Lower leg skin (tissue), 4 donors: Measurements from ENCODE around the gene HIPK2. TPM values are rescaled to one million over a fixed set of nuclear protein-coding genes. Genes with fewer than 3 reads are reported as not detected.

Experiments used
- DNase-seq, 2 donors: peaks; one replicate each; pipeline ENCODE4 v3.0.0-alpha.2; 2019; ENCODE audit warnings: low spot score in 2 of 2
- H3K4me3 ChIP-seq: fragments of 200-600 bp; sonication (generic); 2 replicates; pipeline ENCODE4 v1.5.1; 2017; ENCODE audit warnings: mild to moderate bottlenecking, low read depth; ENCODE audit not compliant: poor library complexity, severe bottlenecking
- CTCF ChIP-seq, 3 donors: fragments of 450-650 bp; IDR thresholded peaks; one replicate each; pipeline ENCODE4 v1.5.1; 2016; ENCODE audit warnings: antibody characterized with exemption in 3 of 3, mild to moderate bottlenecking in 3 of 3, moderate library complexity in 2 of 3
- POLR2A ChIP-seq, 2 donors: fragments of 450-650 bp; IDR thresholded peaks; one replicate each; pipeline ENCODE4 v1.6.1; 2016 to 2017; ENCODE audit warnings: antibody characterized with exemption in 2 of 2, mild to moderate bottlenecking in 1 of 2, moderate library complexity in 1 of 2
- WGBS, 2 donors: methylation state at CpG; one replicate each; pipeline ENCODE4 v1.1.5; 2018; 5-methylcytosine and 5-hydroxymethylcytosine counted together
- intact Hi-C: fragments of 100-400 bp; cut with DNase I; formaldehyde crosslinking; loops from one replicate; pipeline ENCODE4 v1.15.0; 2023; ENCODE audit warnings: low total_unique reads
- total RNA-seq, 4 donors: library from RNA; depleted of rRNA; stranded (reverse); fragments of >200 nt; gene quantifications; one replicate each; pipeline ENCODE4 v1.1.0, GENCODE V29; 2016

The HIPK2 gene
- total RNA-seq, 4 donors from 2014 or later, result 4.5 to 14.9 (median 10.4) TPM

DNA sequence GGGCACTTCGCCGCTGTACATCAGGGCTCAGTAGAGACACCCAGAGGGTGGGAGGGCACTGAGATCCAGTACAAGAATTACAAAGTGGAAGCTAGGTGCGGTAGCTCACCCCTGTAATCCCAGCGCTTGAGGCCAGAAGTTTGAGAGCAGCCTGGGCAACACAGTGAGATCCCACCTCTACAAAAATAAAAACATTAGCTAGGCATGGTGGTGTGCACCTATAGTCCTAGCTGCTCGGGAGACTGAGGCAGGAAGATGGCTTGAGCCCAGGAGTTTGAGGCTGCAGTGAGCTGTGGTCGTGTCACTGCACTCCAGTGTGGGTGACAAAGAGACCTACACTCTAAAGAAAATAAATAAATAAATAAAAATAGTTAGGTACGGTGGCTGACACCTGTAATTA is 190.3 kb downstream of the HIPK2 start:
- WGBS, 2 donors, result 96 to 98% methylated on average over 7 of the region's 7 CpGs
- no peak for DNase-seq
- no peak overlapping the region for H3K4me3 ChIP-seq
- no peak for TF ChIP-seq POLR2A (IDR thresholded peaks at IDR 0.05)
- no peak for TF ChIP-seq CTCF (IDR thresholded peaks at IDR 0.05)
- intact Hi-C loops, result no loop called here

- TF ChIP-seq CTCF (IDR thresholded peaks at IDR 0.05) (no peak), POLR2A (IDR thresholded peaks at IDR 0.05) (no peak)
- WGBS, 2 donors, result 98 to 100% methylated on average over 3 of the region's 3 CpGs
- no peak for DNase-seq
- no peak overlapping the region for H3K4me3 ChIP-seq
- intact Hi-C loops, result no loop called here
Measured at GRCh38 chr7:139586286-139586685, 191.5 kb downstream of the HIPK2 start.

DNA sequence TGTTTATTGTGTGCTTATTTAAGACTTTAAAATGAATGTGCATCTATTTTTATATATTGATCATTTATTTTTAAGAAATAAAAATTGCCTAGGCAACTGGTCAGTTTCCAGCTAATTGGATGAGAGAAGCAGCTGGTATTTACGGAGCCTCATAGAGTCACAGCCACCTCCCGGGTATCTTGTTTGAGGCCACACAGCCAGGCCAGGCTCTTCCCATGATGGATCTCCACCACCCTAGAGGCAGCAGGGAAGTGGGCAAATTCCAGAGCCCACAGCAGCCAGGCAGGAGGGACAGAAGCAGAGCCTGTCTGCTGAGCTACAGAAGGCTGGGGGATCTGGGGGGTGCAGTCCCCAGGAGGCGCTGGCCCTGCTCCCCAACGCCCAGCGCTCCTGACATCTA is 192.8 kb downstream of the HIPK2 start:
- DNase-seq, result peak in 1 of 2 donors; percentile 40
- no peak overlapping the region for H3K4me3 ChIP-seq
- intact Hi-C loops, result no loop called here
- TF ChIP-seq POLR2A (IDR thresholded peaks at IDR 0.05) (no peak), CTCF (IDR thresholded peaks at IDR 0.05) (no peak)
- 72 to 76% methylated on average over 5 of the region's 5 CpGs for WGBS, 2 donors

GRCh38 chr7:139583826-139584553 is 193.8 kb downstream of the HIPK2 start:
- no peak overlapping the region for H3K4me3 ChIP-seq
- WGBS, 2 donors, result 90 to 93% methylated on average over 14 to 15 of the region's 15 CpGs
- DNase-seq, result peak in 1 of 2 donors; percentile 62
- intact Hi-C loops, result no loop called here
- TF ChIP-seq CTCF (IDR thresholded peaks at IDR 0.05), result no peak
- TF ChIP-seq POLR2A (IDR thresholded peaks at IDR 0.05), result no peak

DNA sequence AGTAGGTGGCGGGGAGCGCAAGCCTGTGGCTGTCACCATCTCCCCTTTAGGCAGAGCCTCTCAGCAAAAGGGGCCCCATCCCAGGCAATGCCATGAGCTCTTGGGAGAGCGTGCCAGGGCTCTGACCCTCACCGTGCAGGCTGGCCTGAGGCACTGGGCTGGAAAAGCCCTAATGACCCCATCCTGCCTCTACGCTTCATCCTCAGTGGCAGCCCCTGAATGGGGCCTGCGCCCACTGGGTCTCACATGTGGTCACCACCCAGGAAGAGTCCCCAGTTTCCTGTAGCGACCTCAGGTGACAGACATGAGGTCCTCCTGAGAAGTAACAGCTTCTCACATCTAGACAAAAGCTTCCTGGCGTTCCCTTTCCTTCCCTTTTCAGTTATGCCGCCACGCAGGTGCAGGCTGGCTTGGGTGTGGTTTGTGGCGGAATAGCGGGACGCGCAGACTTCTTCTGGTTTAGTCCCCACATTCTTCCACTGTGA is 195.1 kb downstream of the HIPK2 start:
- no peak overlapping the region for H3K4me3 ChIP-seq
- WGBS, 2 donors, result 95% methylated on average over 14 of the region's 14 CpGs
- TF ChIP-seq CTCF (IDR thresholded peaks at IDR 0.05) (no peak), POLR2A (IDR thresholded peaks at IDR 0.05) (no peak)
- intact Hi-C loops, result no loop called here
- peak in 1 of 2 donors; percentile 70 for DNase-seq
